Neuron (in vitro differentiated cells): ENCODE results near the gene ZNF620.
"Not testable (repeated sequence)": the region's sequence is repeated elsewhere in the genome, so short reads cannot be mapped to it uniquely, and the experiment has no call there.

Experiments
- H2AFZ ChIP-seq: one replicate; pipeline ENCODE4 v1.6.1; 2013; ENCODE audit warnings: low read depth, mild to moderate bottlenecking, inconsistent platforms, low read length, moderate library complexity
- H3K27me3 ChIP-seq: one replicate; pipeline ENCODE4 v1.6.1; 2013; ENCODE audit warnings: low read length; ENCODE audit not compliant: insufficient read depth
- H3K36me3 ChIP-seq: one replicate; pipeline ENCODE4 v1.6.1; 2013; ENCODE audit warnings: low read length; ENCODE audit not compliant: insufficient read depth
- H3K4me1 ChIP-seq: one replicate; pipeline ENCODE4 v1.6.1; 2013; ENCODE audit warnings: low read length; ENCODE audit not compliant: insufficient read depth
- H3K4me3 ChIP-seq: 2 replicates; pipeline ENCODE4 v1.5.1; 2013; ENCODE audit warnings: mild to moderate bottlenecking, low read length, moderate library complexity
- H3K9me3 ChIP-seq: one replicate; pipeline ENCODE4 v1.6.1; 2013; ENCODE audit warnings: low read length

ZNF620 gene

GRCh38 chr3:40518848-40519247 lies 13.0 kb downstream of the ZNF620 start:
- Histone ChIP-seq H3K27me3 (no peaks in the 10 kb centered on the region), H3K4me3 (no peak overlapping the region), H3K36me3 (peaks cover 28% of the 10 kb centered on the region), H2AFZ (no peak overlapping the region), H3K4me1 (no peaks in the 10 kb centered on the region), H3K9me3 (peaks cover 2% of the 10 kb centered on the region)

GRCh38 chr3:40521254-40521653 lies 15.4 kb downstream of the ZNF620 start:
- H3K27me3 ChIP-seq = no peaks in the 10 kb centered on the region
- no peak overlapping the region for H3K4me3 ChIP-seq
- H3K4me1 ChIP-seq = peaks cover 12% of the 10 kb centered on the region
- H2AFZ ChIP-seq = no peak overlapping the region
- peaks cover 14% of the 10 kb centered on the region for H3K36me3 ChIP-seq
- H3K9me3 ChIP-seq = peaks cover 2% of the 10 kb centered on the region

- Histone ChIP-seq H3K9me3 (peaks cover 5% of the 10 kb centered on the region), H3K27me3 (no peaks in the 10 kb centered on the region), H2AFZ (peak overlapping the region; percentile 63), H3K4me3 (no peak overlapping the region), H3K36me3 (peaks cover 20% of the 10 kb centered on the region), H3K4me1 (peaks cover 14% of the 10 kb centered on the region)
Measured at GRCh38 chr3:40523781-40524180, 17.9 kb downstream of the ZNF620 start.

GRCh38 chr3:40524222-40524567 lies 18.4 kb downstream of the ZNF620 start:
- H3K9me3 ChIP-seq = peaks cover 3% of the 10 kb centered on the region
- peak overlapping the region; percentile 70 for H3K4me3 ChIP-seq
- peaks cover 24% of the 10 kb centered on the region for H3K36me3 ChIP-seq
- H2AFZ ChIP-seq = peak overlapping the region; percentile 63
- peaks cover 14% of the 10 kb centered on the region for H3K4me1 ChIP-seq
- H3K27me3 ChIP-seq = no peaks in the 10 kb centered on the region

GRCh38 chr3:40524568-40525285 lies 18.9 kb downstream of the ZNF620 start, which contains the start of gene ZNF621:
ZNF621 (plus strand) TSS chr3:40524960; CDS start chr3:40525841, 881 bp downstream.
- Histone ChIP-seq H3K36me3 (peaks cover 29% of the 10 kb centered on the region), H3K4me1 (peaks cover 14% of the 10 kb centered on the region), H3K4me3 (peak within 1 kb of the TSS; percentile 70), H3K27me3 (no peaks in the 10 kb centered on the region), H3K9me3 (peaks cover 3% of the 10 kb centered on the region), H2AFZ (peak within 1 kb of the TSS; percentile 63)

- Histone ChIP-seq H3K4me3 (no peak overlapping the region), H3K4me1 (peaks cover 14% of the 10 kb centered on the region), H2AFZ (no peak overlapping the region), H3K36me3 (peaks cover 65% of the 10 kb centered on the region), H3K27me3 (no peaks in the 10 kb centered on the region), H3K9me3 (peaks cover 30% of the 10 kb centered on the region)
Measured at GRCh38 chr3:40528426-40528825, 22.6 kb downstream of the ZNF620 start.

GRCh38 chr3:40532252-40532651 lies 26.4 kb downstream of the ZNF620 start:
- H3K4me3 ChIP-seq = no peak overlapping the region
- peaks cover 87% of the 10 kb centered on the region for H3K36me3 ChIP-seq
- no peaks in the 10 kb centered on the region for H3K4me1 ChIP-seq
- peaks cover 43% of the 10 kb centered on the region for H3K9me3 ChIP-seq
- H3K27me3 ChIP-seq = no peaks in the 10 kb centered on the region
- H2AFZ ChIP-seq = no peak overlapping the region

GRCh38 chr3:40534283-40534682 lies 28.4 kb downstream of the ZNF620 start:
- Histone ChIP-seq H3K4me3 (no peak overlapping the region), H3K9me3 (peaks cover 53% of the 10 kb centered on the region), H2AFZ (no peak overlapping the region), H3K27me3 (no peaks in the 10 kb centered on the region), H3K36me3 (peaks cover 81% of the 10 kb centered on the region), H3K4me1 (no peaks in the 10 kb centered on the region)

- H3K4me1 ChIP-seq = peaks cover 4% of the 10 kb centered on the region
- H3K9me3 ChIP-seq = no peaks in the 10 kb centered on the region
- H2AFZ ChIP-seq = no peak overlapping the region
- no peak overlapping the region for H3K4me3 ChIP-seq
- no peaks in the 10 kb centered on the region for H3K27me3 ChIP-seq
- H3K36me3 ChIP-seq = no peaks in the 10 kb centered on the region
Measured at GRCh38 chr3:40546816-40547215, 41.0 kb downstream of the ZNF620 start.

- Histone ChIP-seq H3K4me3 (no peak overlapping the region), H3K36me3 (no peaks in the 10 kb centered on the region), H3K4me1 (peaks cover 4% of the 10 kb centered on the region), H3K27me3 (no peaks in the 10 kb centered on the region), H3K9me3 (no peaks in the 10 kb centered on the region), H2AFZ (no peak overlapping the region)
Measured at GRCh38 chr3:40550167-40550566, 44.3 kb downstream of the ZNF620 start.

- Histone ChIP-seq H3K9me3 (no peaks in the 10 kb centered on the region), H3K4me1 (no peaks in the 10 kb centered on the region), H3K27me3 (no peaks in the 10 kb centered on the region), H3K36me3 (no peaks in the 10 kb centered on the region), H2AFZ (no peak overlapping the region), H3K4me3 (no peak overlapping the region)
Measured at GRCh38 chr3:40557575-40558161, 51.8 kb downstream of the ZNF620 start.

- H3K36me3 ChIP-seq, H3K27me3 ChIP-seq, H2AFZ ChIP-seq, H3K4me3 ChIP-seq, H3K4me1 ChIP-seq, H3K9me3 ChIP-seq: not testable (repeated sequence)
Measured at GRCh38 chr3:40562482-40562881, 56.6 kb downstream of the ZNF620 start.

- not testable (repeated sequence) for H3K4me3 ChIP-seq, H3K36me3 ChIP-seq, H3K4me1 ChIP-seq, H3K27me3 ChIP-seq, H3K9me3 ChIP-seq, H2AFZ ChIP-seq
Measured at GRCh38 chr3:40565629-40566028, 59.8 kb downstream of the ZNF620 start.

GRCh38 chr3:40566694-40567093 lies 60.9 kb downstream of the ZNF620 start:
- no peaks in the 10 kb centered on the region for H3K36me3 ChIP-seq
- H3K27me3 ChIP-seq = no peaks in the 10 kb centered on the region
- H3K4me3 ChIP-seq = no peak overlapping the region
- H3K4me1 ChIP-seq = no peaks in the 10 kb centered on the region
- no peak overlapping the region for H2AFZ ChIP-seq
- peaks cover 4% of the 10 kb centered on the region for H3K9me3 ChIP-seq
